ENCODE results near the gene KCTD16.

KCTD16 gene

DNA sequence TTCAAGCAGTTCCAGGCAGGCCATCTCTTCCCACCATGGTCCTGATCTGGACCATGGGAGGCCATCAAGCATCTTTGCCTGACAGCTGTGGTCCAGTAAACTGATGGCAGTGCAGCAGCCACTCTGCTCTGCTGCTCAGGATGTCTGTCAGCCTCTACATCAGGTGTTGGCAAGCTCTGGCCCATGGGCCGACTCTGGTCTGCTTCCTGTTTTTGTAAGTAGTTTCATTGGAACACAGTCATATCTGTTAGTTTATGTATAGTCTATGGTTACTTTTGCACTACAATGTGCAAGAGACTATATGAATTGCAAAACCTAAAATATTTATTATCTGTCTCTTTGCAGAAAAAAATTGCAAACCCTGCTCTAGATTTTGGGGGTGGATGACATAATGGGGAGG lies 225.0 kb downstream of the KCTD16 start:
- no peak for DNase-seq (ENCODE audit: low read depth in 2 of 3, low spot score in 1 of 3)

DNA sequence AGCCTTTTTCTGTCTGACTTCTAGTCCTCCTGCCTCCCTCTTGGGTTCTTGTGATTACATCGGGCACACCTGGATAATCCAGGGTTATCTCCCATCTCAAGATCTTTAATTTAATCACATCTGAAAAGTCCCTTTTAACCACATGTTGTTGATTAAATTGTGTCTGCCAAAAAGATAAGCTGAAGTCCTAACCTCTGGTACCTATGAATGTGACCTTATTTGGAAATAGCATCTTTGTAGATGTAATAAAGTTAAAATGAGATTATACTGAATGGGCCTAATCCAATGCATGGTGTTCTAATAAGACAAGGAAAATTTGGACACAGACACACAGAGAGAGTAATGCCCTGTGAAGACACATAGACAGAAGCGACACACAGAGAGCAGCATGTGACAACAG lies 232.4 kb downstream of the KCTD16 start:
- DNase-seq (ENCODE audit: low read depth in 2 of 3, low spot score in 1 of 3), result no peak

DNA sequence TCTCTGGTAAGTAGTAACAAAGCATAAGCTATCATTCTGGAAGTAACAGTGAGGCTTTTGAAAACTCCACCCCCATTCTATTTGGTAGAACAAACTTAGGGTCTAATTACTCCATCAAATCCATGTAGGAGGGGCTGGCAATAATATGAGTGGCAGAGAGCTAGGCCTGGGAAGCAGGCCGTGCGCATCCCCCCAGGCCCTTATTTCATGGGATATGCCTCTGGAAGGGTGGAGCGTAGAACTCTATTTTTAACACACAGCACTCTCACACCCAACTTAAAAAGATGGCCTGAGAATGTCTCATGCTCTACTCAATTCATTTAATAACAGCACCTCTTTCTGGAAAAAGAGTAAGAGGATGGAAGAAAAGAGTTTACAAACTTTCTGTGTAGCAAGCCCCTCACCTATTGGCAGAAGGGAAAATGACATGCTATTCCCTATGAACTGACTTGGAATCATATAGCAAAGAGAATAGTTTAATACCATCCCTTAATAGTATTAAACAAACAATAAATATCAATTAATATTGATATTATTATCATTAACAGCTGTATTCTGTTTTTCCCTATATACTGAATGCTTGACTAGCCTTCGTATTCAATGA lies 233.2 kb downstream of the KCTD16 start:
- DNase-seq (ENCODE audit: low read depth in 2 of 3, low spot score in 1 of 3), result no peak

DNA sequence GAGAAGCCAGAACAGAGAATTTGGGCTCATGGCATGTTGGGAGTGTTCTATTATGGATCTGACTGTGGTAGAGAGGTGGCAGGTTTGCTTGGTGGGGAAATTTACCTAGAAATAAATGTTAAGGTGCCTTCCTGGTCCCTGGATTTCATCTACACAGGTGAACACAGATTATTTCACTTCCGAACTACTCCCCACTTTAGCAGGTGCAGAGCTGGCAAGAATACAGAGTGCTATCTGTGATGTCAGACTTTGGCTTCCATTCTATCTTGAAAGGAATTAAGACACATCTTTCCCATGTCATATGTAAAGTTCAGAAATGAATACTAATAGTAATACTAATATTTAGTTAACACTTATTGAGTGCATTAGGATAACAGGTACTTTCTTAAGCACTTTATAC lies 234.0 kb downstream of the KCTD16 start:
- no peak for DNase-seq (ENCODE audit: low read depth in 2 of 3, low spot score in 1 of 3)

DNA sequence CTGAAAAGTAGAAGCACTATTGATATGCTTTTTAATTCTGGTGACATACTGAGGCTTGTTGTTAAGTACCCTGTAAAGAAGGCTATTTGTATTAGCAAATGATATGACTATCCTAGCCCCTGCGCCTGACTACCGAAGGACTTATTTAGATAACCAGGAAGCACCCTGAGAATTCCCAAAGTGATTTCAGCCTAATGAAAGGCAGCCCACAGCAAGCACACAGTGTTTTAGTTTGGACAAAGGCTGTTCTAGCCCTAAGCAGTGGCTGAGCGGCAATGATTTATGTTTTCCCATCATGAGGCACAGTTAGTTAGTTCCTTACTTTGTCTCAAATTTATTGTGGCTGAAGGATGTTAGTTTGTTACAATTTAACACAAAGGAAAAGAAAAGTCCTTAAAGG lies 235.3 kb downstream of the KCTD16 start:
- DNase-seq (ENCODE audit: low read depth in 2 of 3, low spot score in 1 of 3), result no peak

DNA sequence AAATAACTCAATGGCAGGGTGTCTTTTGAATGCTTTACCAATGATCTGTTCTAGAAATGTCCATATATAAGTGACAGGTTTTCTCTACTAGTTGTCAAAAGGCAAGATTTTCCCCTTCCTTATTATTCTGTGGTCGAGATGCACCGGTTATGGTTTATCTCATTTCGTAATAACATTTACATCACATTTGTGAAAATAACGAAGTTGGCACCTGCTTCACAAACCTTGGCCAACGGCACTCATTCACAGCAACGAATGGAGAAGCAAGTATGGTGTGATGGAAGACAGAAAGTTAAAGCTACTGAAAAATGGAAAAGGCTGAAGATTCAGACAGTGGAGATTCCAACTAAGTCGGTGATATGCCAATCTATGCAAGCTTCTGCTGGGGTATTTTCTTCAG lies 235.8 kb downstream of the KCTD16 start:
- DNase-seq (ENCODE audit: low read depth in 2 of 3, low spot score in 1 of 3), result no peak

DNA sequence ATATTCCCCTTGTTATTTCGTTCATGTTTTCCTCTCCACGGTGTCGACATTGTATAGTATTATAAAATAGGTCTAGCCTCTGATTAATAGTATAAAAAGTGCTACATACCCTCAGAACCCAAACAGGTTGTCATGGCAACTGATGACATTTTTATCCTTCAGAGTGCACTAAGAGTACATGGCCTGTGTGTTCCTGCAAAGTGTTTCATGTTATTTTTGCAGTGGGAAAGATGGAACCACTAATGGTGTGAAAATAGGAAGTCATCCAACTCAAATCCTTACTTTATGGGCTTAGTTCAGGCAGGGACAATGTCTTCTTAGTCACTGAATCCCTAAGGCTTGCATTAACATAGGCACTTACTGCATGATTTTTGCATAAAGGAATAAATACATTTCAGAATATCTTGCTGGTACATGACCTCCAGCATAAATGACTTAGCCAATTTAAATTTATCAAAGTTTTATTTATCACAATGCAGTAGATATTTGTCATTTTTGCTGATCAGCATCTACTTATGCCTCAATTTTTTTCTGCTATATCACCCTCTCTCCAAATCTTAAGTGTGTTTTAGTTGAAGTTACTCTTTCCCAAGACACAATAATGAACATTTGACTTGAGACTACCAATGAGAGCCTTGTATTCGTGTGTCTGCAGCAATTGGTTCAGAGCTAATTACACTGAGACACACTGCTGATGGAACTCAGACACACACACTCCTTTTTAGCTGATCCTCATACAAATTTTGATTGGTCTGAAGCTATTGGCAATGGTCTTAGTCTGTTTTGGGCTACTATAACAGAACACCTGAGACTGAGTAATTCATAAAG lies 243.7 kb downstream of the KCTD16 start:
- no peak for DNase-seq (ENCODE audit: low read depth in 2 of 3, low spot score in 1 of 3)

DNA sequence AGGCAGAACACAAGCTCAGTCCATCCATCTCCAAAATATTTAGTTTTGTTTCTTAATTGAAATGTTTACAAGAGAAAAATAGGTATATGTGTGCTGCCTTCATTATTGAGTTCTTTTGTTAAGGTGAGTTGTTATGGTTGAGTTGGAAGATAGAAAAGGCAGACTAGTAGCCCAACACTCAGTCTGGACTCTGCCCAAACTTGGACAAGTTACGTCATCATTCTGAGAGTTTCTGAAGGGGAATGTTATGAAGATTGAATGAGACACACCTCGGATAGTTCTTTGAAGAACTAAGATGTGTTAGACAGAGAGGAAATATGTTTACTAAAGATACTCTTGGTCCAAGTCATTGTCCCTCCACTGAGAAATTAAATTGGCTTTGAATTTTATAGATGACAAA lies 245.5 kb downstream of the KCTD16 start:
- no peak for DNase-seq (ENCODE audit: low read depth in 2 of 3, low spot score in 1 of 3)

DNA sequence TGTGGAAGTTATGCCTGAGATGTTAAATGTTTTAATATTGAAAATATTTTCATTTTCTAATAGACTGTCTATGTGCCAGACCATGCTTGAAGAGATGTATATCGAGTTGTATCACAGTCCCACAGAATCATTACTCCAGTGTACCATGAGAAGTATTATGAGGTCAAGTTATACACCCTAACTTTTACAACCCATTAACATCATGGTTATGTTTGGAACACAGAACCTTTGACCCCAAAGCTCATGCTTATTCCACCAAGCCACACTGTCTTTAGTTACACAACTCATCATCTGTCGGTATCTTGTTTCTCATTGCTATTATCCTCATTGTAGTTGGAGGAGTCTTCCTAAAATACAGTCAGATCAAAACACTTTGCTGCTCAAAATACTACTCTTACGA lies 248.0 kb downstream of the KCTD16 start:
- no peak for DNase-seq (ENCODE audit: low read depth in 2 of 3, low spot score in 1 of 3)

DNA sequence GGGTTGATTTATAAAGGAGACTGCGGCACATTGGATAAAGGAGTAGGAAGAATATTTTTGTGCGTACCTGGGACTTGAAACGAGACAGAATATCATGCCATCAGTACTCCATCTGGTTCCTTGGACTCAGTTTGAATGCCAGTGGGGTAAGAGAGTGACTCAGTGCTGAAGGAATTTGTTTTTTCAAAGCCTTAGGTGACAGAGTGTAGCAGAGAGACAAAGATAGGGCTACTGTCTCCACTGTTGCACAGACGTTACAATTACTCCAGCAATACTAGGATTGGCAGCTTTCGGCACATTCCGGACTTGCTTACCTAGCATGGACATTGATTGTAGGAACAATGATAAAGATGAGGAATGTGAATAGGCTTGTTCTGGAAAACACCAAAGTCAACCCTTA lies 250.7 kb downstream of the KCTD16 start:
- no peak for DNase-seq (ENCODE audit: low read depth in 2 of 3, low spot score in 1 of 3)

DNA sequence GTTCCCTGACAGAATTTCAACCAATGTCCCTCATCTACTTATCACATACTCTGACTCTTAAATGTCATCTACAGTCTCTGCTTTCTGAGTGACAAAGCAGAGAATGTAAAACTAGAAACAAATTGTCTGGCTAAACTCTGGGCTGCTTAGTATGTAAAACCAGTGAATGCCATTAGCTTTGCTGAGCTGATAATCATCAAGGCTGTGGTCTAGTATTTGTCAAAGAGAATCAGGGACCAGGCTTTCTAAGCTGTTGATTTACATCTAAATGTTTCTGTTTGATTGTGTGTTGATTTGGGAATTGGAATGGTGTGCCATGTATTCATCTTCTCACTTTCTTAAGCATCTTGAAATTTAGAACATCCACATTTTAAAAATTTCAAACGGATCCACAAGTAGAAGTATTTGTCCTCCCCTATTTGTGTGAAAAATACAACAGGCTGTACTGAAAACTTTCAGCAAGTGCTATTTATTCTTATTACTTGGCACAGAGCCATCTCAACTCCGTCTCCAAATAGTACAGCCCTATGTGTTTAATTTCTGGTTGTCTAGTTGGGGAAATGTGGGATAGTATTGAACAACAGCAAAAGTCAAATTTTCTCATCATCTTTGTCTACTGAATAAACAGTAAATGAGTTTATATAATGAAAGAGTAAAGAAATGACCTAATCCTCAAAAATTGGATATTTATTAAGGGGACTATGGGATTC lies 251.5 kb downstream of the KCTD16 start:
- DNase-seq (ENCODE audit: low read depth in 2 of 3, low spot score in 1 of 3), result no peak

DNA sequence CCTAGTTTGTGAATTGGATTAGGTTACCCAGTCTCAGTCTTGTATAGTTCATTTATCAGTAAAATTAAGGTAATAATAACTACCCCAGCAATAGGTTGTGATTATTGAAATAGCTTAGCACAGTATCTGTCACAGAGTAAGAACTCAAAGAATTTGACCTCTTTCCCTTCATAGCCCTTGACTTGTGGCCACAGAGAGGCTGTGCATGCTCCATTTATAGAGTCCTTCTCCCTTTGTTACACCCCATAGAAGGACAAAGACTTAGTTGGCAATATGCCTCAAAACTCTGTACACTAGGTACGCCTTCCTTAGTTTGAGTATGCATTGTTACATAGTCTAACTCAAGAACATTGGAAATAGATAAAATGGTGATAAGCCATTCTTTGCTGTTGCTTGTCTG lies 257.2 kb downstream of the KCTD16 start:
- DNase-seq (ENCODE audit: low read depth in 2 of 3, low spot score in 1 of 3), result no peak

DNA sequence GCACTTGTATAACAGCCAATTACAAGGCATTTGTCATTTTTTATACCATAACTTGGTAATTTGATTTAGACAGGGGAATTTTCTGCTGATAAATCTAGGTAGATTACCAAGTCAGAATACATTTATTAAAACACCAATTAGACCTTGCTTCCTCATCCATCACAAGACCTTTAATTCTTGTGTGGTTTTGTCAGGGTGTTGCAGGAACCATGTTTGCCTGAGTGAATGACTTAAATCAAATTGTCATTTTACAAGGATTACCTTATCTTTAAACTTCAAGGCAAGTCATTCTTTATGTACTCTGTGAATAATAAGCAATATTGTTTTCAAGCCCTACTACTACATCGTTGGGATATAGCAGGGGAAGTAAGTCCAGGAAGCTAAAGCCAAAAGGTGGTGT lies 257.7 kb downstream of the KCTD16 start:
- no peak for DNase-seq (ENCODE audit: low read depth in 2 of 3, low spot score in 1 of 3)

DNA sequence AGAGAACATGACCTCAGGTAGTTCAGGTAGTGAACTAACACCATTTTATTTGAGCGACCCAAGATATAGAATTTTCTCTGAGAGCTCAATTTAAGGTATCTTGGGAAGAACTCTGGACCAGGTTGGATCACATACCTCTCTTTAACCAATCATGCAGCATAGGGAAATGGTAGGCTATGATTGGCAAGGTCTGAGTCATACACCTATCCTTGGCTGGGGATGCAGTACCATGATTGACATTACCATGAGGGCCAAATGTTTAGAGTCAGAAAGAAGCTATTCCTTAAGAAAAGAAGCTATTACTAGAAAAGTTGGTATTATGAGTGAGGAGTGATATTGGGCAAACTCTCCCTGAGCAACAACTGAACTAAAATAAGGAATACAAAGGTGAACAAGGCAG lies 258.7 kb downstream of the KCTD16 start:
- no peak for DNase-seq (ENCODE audit: low read depth in 2 of 3, low spot score in 1 of 3)

DNA sequence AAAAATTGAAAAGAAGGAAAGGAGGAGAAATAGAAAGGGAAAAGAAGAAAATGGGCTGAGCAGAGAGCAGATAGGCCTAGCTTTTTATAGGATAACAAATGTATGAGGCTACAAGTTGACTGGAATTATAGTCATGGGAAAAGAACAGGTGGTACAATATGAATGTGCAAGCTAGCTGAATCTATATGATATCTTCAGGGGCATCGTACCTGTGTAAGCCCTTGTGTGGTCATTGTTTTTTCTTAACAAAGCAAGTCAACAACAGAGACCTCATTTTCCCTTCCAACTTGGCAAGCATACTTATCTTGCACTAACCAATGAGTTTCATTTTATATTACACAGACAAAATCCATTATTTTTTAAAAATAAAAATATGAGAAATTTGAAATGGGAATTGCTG lies 259.2 kb downstream of the KCTD16 start:
- no peak for DNase-seq (ENCODE audit: low read depth in 2 of 3, low spot score in 1 of 3)

DNA sequence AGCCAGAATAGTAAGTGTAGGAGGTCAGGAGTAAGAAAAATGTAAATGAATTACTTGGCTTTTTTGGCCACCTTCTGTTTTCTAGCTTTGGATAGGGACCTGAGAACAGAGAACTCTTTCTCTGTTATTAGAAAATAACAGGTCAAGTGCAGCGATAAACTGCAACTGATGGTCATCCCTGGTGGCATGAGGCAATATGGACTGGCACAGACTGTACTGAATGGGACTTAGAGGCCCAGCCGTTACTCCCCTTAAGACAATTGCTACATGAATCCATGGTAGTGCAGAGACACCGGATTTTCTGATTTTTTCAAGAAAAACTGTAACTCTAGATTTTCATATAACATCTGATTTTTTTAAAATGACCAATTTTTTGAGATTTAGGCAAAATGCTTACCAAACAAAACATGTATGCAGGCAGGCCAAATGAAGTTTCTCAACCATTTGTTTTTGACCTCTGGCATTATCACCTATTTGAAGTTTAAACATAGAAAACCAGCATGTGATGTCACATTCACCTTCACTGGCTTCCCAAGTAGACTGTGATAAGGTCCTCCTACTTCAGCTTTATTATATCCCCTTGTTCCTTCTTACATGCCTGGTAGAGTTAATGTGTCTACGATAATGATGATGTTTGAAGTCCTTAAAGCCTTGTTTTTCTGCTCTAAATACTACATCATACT lies 262.6 kb downstream of the KCTD16 start:
- no peak for DNase-seq (ENCODE audit: low read depth in 2 of 3, low spot score in 1 of 3)

DNA sequence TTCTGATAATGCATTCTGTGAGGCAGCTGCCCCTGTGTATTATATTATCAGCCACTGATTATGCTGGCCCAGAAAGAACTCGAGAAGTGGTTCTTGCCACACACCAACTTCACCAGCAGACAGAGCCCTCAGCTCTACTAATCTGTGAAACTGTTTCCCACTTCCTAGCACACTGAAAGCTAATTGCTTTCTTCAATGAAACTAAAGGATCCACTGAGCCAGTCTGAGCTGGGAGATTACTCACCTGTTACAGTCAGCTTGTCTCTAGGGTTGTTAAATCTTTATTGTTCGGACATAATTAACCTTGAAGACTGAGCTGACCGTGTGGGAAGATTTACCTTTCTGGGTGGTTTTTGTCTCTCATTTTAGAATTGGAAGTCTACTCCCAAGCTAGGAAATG lies 263.2 kb downstream of the KCTD16 start:
- DNase-seq (ENCODE audit: low read depth in 2 of 3, low spot score in 1 of 3), result no peak

DNA sequence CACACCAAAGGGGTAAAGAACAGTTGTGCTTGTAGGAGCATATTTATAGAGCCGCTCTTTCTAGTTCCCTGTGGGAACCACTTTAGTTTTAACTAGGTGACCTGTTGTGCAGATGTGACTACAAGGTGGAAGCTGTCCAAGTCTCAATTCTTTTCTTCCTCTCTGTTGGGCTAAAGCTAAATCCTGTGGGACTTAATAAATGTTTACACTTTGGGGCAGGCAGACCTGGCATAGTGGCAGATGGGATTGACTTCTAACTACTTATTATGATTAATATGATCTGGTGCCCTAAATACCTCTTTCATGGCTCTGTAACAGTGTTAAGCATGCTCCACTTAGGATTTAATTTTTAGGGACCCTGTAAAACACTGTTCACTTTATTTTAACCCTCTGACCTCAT lies 265.3 kb downstream of the KCTD16 start:
- no peak for DNase-seq (ENCODE audit: low read depth in 2 of 3, low spot score in 1 of 3)

DNA sequence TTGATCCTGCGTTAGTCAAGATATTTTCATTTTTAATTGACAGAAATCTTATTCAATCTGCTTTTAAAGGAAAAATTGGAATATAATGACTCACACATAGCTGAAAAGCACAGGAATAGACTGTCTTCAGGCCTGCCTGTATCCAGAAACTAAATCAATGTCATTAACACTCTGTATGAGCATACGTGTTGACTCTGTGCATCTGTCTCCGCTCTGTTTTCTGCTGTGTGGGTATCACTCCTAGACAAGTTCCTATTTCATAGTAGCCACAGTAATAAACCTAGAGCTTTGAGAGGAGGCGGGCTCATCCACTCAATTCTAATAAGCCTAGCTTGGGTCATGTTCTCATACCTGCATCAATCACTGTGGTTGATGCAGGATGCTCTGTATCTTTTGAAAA lies 267.6 kb downstream of the KCTD16 start:
- no peak for DNase-seq (ENCODE audit: low read depth in 2 of 3, low spot score in 1 of 3)

DNA sequence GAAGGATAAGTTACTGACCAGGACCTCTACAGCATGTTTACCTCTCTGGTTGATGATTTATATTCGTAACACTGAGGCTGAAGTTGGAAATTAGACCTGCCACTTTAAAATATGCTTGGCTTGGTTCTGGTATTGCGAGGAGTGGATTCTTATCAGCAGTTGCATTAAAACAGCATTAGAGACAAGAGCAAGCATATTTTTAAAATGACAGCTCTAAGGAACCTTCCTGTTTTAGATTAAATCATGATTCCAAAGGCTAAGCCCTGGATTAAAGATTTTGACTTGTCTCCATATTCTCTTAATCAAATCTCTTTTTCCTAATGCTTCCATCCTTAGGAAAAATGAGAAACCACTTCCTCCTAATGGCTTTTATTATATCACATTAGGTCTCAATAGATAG lies 277.8 kb downstream of the KCTD16 start:
- no peak for DNase-seq (ENCODE audit: low read depth in 2 of 3, low spot score in 1 of 3)

DNA sequence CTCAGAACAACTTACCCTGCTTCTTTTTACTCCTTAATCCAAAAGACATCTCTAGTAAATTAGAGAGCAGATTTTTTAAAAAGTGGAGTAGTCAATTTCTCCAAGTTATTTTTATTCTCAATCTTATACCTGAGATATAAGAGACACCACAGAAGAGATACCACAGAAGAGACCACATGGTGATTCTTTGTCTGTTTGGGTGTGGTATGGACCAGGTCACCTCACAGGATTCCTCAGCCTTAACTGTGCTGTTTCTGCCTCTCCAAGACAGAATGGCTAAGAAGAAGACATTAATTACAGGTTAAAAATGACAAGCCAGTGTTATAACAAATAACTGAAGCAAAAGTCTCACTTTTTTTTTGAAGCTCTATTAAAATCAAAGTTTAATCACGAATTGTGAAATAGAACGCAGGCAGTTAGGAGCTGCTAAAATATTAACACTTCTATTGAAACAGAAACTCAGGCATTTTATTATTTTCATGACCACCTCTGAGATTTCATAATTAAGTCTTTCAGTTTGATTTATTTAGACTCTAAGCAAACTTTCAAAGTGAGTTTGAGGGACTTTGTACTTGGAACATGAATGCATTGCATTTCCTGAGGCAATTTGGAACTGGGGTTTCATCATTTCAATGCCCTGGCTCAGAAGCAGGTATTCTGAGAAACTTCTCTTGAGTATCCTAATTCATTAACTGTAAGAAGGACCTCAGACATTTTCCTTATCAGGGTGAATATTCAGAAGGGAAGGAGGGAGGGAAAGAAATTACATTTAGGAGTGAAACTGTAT lies 280.7 kb downstream of the KCTD16 start:
- DNase-seq (ENCODE audit: low read depth in 2 of 3, low spot score in 1 of 3), result no peak

All from stimulated activated CD4-positive, alpha-beta T cell treated with anti-CD3 and anti-CD28 coated beads, Interleukin-12 subunit alpha, Interleukin-12 subunit beta, amount 100 ng/mL, for 48 hours (primary cell).